ENCODE data around the gene PRKN.

The PRKN gene

DNA sequence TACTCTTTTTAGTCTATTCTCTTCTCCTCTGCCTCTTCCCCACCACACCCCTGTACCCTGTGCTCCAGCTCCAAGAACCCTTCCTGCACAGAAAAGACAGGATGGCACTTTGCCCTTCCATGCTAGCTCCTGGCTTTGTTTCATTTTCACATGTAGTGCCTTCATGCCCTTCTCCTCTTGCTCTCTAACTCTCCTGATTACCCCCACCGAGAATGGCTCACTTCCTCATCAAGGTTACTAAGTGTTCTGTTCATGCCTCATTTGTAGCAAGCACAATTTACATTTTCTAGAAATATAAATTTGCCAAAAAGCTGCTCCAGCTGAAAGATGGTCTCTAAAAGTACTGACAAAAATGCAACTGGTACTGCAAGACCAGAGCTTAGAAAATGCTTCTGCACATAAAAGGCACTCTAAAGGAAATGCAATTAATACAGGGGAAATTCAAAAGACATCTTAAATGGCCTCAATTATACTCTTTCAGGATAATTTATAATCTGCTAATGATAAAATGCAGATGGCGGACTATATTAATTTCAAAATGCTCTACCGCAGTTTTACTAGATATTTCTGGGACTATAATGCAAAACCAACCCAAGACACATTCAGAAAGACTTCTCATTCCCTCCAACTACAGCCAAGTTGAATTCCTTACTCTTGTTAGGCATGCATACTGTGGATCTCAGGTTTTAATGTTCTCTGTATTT is 570.2 kb downstream of the PRKN start:
- no peak for DNase-seq

GRCh38 chr6:162156146-162156545 is 571.4 kb downstream of the PRKN start:
- no peak for DNase-seq

GRCh38 chr6:162154930-162155329 is 572.6 kb downstream of the PRKN start:
- no peak for DNase-seq

- no peak for DNase-seq
These were observed 573.6 kb downstream of the PRKN start for GRCh38 chr6:162154001-162154400.

- no peak for DNase-seq
These were observed 574.4 kb downstream of the PRKN start for GRCh38 chr6:162153120-162153519.

DNA sequence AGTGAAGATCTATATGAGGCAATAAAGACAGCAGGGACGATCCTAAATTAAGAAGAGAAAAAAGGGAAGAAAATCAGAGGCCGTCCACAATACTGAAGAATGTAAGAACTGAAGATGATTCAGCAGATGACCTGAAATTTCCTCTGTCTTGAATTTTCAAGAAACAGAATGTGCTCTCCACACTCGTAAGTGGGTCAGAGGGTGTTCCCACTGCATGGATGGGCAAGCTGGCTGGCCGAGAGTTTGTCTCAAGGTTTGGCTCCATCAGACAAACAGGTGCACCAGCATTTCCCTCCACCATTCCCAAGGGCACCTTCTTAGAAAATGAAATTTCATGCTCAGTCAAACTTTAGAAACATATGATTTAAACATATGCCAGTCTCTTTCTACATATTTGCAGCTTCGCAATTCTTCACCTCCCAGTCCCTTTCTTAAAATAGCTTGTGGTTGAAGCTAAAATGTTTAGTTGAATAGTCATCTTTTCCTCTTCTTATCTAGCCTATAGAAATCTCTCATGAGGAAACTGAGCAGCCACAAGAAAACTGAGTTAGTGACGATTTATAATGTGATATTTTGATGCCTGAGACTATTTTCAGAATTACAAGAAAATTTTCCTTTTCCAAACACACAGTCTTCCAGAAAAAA is 576.4 kb downstream of the PRKN start:
- DNase-seq = no peak

DNA sequence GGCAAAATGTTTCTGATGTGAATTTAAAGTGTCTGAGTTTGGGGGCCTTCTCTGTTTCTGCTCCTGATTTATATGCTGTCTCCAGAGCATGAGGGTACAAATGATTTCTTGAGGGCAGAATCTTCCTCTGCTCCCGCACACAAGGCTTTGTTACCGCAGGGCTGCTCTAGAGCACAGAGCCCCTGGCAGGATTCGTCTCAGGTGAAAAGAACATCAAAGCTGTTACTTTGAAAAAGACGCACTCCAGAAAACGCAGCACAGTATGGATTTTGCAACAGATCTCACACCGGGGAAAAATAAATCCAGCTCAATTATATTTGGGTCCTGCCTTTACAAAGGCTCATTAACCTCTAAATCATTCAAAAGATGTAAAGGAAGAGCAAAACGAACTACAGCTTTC is 577.3 kb downstream of the PRKN start:
- DNase-seq = no peak

DNA sequence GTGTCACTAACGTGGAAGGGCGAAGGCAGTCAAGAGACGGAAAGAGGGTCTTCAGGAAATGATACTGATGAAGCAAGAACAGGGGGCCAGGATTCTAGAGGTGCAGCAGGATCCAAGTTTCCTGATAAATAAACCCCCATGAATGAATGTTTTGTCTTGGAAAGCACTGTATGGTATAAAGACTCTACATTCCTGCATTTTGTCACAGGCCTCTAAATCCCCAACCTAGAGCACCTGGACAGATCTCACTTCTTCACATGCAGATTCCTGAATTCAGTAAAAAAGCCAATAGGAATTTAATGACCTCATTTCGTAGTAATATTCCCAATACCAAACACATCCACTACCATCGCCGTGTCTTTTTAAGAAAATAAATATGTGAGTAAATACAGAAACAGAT is 577.8 kb downstream of the PRKN start:
- DNase-seq = no peak

DNA sequence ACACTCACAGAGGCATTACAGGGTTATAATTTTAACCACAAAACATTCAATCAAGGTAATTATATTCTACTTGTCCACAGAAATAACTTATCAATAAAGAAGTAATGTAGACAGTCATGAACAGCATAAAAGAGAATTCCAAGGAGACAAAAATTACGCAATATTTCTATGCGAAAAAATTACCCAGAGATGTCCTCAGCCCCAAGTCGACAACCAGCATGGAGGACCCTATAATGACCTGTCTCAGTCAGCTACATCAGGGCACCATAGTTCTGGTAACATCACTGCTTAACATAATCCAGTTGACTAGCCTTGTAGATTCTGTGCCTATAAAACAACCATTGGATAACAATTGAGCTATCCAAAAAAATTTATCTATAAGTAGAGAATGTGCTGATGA is 579.8 kb downstream of the PRKN start:
- no peak for DNase-seq

DNA sequence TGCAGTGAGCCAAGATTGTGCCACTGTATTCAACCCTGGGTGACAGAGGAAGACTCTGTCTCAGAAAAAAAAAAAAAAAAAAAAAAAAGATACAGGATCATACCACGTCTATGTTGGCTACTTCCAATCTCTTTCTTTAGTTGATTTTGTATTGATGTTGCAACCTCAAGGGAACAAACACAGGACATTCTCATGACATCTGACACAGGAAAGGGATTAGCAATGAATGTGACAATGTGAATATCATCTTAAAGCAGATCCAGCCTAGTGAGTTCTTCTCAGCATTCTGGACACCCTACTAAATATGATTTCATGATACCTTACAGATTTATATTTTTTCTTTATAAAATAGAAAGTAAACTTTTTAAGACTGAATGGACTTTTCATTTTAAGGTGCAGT is 580.3 kb downstream of the PRKN start:
- no peak for DNase-seq

GRCh38 chr6:162140251-162140852 is 587.2 kb downstream of the PRKN start:
- no peak for DNase-seq

DNA sequence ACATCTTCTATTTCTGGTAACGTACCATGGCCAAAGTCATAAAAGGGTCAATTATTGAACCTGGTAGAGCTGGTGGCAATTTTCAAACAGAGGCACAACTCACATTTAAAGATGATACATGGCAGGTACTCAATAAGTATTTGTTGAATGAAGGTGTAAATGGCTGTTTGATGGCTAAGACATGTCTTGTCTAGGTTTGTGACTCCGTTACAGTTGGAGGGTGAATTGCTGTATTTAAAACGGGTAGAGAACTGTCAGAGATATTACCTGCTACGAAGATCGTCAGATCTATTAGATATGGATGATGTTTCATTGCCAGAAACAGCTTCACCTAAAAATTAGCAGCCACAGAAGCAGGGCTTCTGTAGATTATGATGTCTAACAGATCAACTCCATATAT is 601.9 kb downstream of the PRKN start:
- DNase-seq = no peak

DNA sequence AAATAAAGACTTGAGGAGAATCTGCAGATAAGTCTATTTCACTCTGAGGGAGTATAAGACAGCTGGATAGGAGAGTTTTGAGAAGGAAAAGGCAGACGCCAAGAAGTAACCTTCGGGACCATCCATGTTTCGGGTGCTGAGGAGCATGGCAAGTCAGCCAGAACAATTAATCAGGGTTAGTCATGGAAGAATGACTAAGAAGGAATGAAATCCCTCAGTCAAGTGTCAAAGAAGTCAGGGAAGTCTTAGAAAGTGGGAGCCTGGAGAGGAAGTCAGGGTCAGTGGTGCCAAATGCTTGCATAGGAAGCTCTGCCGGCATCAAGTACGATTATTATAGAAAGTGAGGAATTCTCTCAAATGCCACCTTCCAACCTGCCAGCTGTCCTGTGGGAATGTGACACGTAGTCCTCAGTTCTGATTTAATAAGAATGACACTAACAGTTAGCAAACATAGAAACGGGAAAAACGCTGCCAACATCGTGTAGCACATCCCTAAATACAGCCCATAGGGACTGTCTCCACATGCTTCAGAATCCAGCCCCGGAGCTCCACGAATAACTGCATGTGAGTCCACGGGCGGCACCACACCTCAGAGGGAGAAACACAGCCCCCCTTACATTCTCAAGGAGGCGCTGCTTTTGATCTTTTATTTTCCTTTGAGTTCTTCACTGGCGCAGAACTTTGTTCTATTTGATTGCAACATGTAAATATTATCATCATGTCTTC is 602.7 kb downstream of the PRKN start:
- no peak for DNase-seq

DNA sequence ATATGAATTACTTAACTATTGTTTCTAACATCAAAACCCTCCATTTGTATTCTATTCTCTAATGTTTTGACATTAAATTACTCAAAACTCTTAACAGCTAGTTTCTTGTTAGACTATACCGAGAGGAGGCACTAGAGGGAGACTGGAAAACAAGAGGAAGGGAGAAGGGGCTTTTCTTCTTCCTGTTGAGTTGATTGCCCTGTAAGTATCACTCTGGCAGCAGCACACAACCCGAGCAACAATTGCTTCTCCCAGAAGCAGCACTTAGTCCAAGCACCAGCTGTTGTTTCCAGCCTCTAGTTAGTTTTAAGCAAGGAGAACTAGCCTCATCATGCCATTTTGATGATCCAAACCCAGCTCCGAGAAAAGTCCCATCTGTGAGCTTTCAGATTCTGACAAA is 603.8 kb downstream of the PRKN start:
- DNase-seq = no peak

DNA sequence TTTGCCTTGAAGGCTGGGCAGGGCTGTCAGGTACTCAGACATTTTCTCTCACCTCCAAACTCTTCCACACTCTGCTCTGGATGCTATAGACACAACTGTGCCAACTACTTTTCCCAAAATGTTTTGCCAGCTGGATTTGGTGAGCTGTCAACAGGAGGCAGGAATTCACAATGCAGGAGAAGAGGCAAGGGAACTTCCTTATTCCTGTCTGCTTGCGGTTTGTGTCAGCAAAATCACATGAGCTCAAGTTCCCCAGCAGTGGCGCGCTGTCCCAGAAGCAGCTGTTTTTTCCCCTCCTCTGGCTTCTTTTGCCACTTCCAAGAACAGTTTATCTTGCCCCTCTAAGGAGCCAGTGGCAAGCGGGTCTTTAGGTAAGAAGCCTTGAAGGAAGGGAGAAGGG is 608.2 kb downstream of the PRKN start:
- DNase-seq = no peak

- no peak for DNase-seq
These were observed 608.9 kb downstream of the PRKN start for GRCh38 chr6:162118706-162119105.

DNA sequence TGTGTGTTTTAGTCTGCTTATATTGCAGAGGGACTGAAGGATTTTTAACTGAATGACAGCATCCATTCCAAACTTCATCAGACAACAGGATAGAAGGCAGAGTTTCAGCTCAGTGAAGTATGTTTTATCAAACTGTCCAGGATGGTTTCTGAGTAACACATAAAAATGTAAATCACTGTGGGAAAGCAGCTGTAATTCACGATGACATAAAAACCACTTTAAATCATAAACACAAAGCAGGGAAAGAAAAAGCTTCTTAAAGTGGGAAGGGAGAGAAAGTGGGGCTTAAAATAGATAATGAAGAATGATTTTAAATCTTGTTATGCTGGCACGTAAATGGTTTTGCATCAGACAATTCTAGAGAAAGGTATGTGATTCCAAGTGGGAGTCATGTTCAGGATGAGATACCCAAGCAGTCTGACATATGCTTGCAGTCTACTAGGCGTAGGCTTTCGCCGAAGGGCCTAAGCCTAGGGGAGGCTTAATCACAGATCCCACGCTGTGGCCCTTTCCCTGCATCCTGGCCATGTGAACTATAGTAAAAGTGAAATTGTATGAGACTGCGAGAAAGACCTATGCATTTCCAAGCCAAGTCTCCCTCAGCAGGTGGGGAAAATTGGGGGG is 610.6 kb downstream of the PRKN start:
- DNase-seq = no peak

DNA sequence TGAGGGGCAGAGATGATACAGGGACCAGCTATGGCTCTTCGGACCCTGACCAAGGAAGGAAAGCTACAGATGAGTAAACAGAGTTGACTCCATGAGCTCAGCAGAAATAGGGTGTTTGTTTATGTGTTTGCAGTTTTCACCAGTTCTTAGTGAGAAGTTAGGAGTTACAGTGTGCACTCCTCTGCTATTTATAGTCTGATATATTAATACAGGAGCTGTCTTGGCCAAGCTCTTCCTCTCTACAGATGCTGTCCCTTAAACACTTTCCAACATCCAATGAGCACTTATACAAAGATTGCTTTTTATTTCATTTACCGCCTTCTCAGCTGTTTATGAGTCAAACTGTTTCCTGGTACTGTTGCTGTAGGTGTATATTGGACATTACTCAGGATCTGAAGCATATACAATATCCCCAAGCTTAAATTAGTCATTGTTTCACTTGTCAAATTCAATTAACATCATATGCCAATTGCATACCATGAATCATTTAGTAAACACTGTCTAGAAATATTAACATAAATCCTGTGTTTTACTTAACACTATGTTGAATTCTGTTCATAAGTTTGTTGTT is 618.0 kb downstream of the PRKN start:
- no peak for DNase-seq

- DNase-seq = no peak
These were observed 619.5 kb downstream of the PRKN start for GRCh38 chr6:162108041-162108440.

GRCh38 chr6:162100096-162100495 is 627.5 kb downstream of the PRKN start:
- no peak for DNase-seq

- DNase-seq = no peak
These were observed 627.9 kb downstream of the PRKN start for GRCh38 chr6:162099685-162100084.

DNA sequence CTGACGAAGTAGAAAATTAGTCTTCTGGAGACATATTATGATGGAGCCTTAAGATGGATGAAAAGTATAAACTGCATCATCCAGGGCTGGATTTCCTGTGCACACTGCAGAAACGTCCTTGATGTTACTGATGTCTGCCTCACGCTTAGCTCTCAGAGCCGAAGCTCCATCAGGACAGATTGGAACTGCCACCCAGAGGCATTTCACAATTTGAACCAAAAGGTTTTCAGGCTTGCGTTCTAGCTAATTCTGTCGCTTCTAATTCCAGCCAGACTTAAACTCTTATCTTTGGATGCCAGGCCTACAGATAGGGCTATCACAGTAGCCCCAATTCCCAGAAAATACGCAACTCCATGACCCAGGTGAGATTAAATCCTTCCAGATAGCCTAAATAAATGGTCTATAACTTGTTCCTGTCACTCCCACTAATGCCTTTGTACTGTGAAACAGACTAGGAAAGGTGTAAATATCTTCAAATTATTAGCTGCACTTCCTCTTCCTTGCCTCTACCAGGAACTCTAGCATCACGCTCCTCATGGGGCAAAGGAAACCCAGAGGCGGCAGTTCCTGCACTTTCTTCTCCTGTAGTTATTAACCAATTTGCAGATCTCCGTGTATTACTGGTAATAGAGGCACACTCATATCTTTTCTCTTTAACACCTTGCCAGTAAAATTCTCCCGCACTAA is 634.6 kb downstream of the PRKN start:
- DNase-seq = no peak
